Heart left ventricle (tissue), 16 donors: ENCODE data around the gene ZBTB5. TPM values are rescaled to one million over a fixed set of nuclear protein-coding genes. Genes with fewer than 3 reads are reported as not detected.
"Not testable (repeated sequence)": the region's sequence is repeated elsewhere in the genome, so short reads cannot be mapped to it uniquely, and the experiment has no call there.

Source experiments
- ATAC-seq, 4 donors: fragments of 200-7000 bp; cut with Tn5 transposase; one replicate each; pipeline ENCODE4 v1.9.1; 2020 to 2022; ENCODE audit warnings: moderate library complexity in 4 of 4, mild to moderate bottlenecking in 3 of 4, moderate number of reproducible peaks in 1 of 4
- DNase-seq, 5 donors: peaks; one replicate each; pipeline ENCODE4 v3.0.0-alpha.2; 2020
- H3K27ac ChIP-seq, 12 donors: fragments of 200-600 bp; sonication (generic) in 4 of 12; one replicate each; pipeline versions ENCODE4 v1.5.0 to v1.8.0; 2016 to 2022; ENCODE audit warnings: mild to moderate bottlenecking in 2 of 12
- H3K27me3 ChIP-seq, 9 donors: fragments of 200-600 bp; sonication (generic) in 2 of 9; one replicate each; pipeline versions ENCODE4 v1.5.1 to v1.8.0; 2016 to 2022; ENCODE audit warnings: mild to moderate bottlenecking in 3 of 9
- H3K36me3 ChIP-seq, 9 donors: fragments of 200-600 bp; sonication (generic) in 2 of 9; one replicate each; pipeline versions ENCODE4 v1.5.0 to v1.8.0; 2018 to 2022; ENCODE audit warnings: mild to moderate bottlenecking in 2 of 9
- H3K4me1 ChIP-seq, 12 donors: fragments of 200-600 bp; sonication (generic) in 4 of 12; one replicate each; pipeline versions ENCODE4 v1.5.0 to v1.8.0; 2016 to 2022; ENCODE audit warnings: mild to moderate bottlenecking in 3 of 12
- H3K4me3 ChIP-seq, 12 donors: fragments of 200-600 bp; sonication (generic) in 4 of 12; one replicate each; pipeline versions ENCODE4 v1.5.0 to v1.8.0; 2017 to 2022; ENCODE audit warnings: mild to moderate bottlenecking in 9 of 12, moderate library complexity in 4 of 12
- H3K9me3 ChIP-seq, 12 donors: fragments of 200-600 bp; sonication (generic) in 4 of 12; one replicate each; pipeline versions ENCODE4 v1.5.0 to v1.8.0; 2016 to 2022; ENCODE audit warnings: mild to moderate bottlenecking in 1 of 12
- POLR2A ChIP-seq, 2 donors: fragments of 450-650 bp; IDR thresholded peaks; one replicate each; pipeline ENCODE4 v1.6.1; 2017; ENCODE audit warnings: antibody characterized with exemption in 2 of 2, mild to moderate bottlenecking in 2 of 2, moderate library complexity in 2 of 2
- WGBS, 4 donors: extraction: QIAGEN DNeasy Blood & Tissue Kit in 2 of 4; methylation state at CpG; one replicate each; pipeline versions ENCODE4 v1.1.5 to v1.1.7; 2013 to 2018; 5-methylcytosine and 5-hydroxymethylcytosine counted together
- intact Hi-C, 10 donors: fragments of 100-400 bp; cut with DNase I; formaldehyde crosslinking; loops; one replicate each; pipeline versions ENCODE4 v1.11.1 to v1.14.2; 2022
- long read RNA-seq, 3 donors: library from polyadenylated mRNA; unstranded; transcript quantifications; one replicate each; pipeline ENCODE4 v2.0.0, GENCODE V29; 2020 to 2021
- polyA plus RNA-seq, 2 donors: library from polyadenylated mRNA; stranded (reverse); fragments of 200-250 nt; gene quantifications; one replicate each; pipeline ENCODE4 v1.2.3, GENCODE V29; 2013
- total RNA-seq, 9 donors: library from RNA; depleted of rRNA in 2 of 9; stranded (reverse); fragments of >200 nt in 2 of 9; fragmentation: NEBNext Ultra II Directional in 3 of 9; extraction: Animal tissue kit (Norgen Biotek cat#: 25700) in 3 of 9; gene quantifications; one replicate each; pipeline versions ENCODE4 v1.1.0 to v1.2.4, GENCODE V29; 2016 to 2023
- TF ChIP-seq, protein P1 (sequence below), 12 donors: fragments of 200-600 bp; sonication (generic) in 4 of 12; IDR thresholded peaks; one replicate each; pipeline versions ENCODE4 v1.5.0 to v1.8.0; 2018 to 2022; ENCODE audit warnings: antibody characterized with exemption in 12 of 12, mild to moderate bottlenecking in 5 of 12
- donor health status: ischemic (EF 13 %, LVEDD 7.1; RV severe dilation, severe dysfunction).
- donor health status: healthy with polysubstance abuse.
- donor health status: DM: no; HTN: yes; CAD: no.
- donor health status: DM: no; HTN: no; CAD: no.
- donor health status: ischemic (EF 25% LVEDD 6.9; RV normal size, moderate dysfunction).
- donor health status: ischemic (EF 25% LVEDD 5.7; RV mildly dilated, moderate dysfunction).
- donor health status: healthy.
- donor health status: DM: yes; HTN: yes; CAD: no.
- donor health status: ischemic (EF 35%, LVEDD 5.7; RV mildly dilated, moderate dysfunction).
- donor health status: nonischemic (EF 11% LVEDD 7.7; RV severe dilation, severe dysfunction).
- donor health status: DM: yes; HTN: yes; CAD: no.
- donor health status: PGD.
- donor health status: ischemic (EF 29% LVEDD 5.4; RV normal size, mild dysfunction).
- donor health status: nonischemic (EF 23%, LVEDD 6.1; RV moderate dilation, normal function).

ZBTB5 gene
- total RNA-seq (1 to 10 TPM; 5.2 to 8.0 (median 6.3) TPM), polyA plus RNA-seq (1 to 10 TPM; 1.8 to 7.4 TPM)
- long read RNA-seq, donor 1, partial matches to known transcripts: 0 of 3 reads
- long read RNA-seq, donor 1, other reads (novel, unspliced or antisense): 3 of 3 reads
- long read RNA-seq, donor 2, partial matches to known transcripts: 0 of 6 reads
- long read RNA-seq, donor 2, other reads (novel, unspliced or antisense): 6 of 6 reads
- long read RNA-seq, donor 3, partial matches to known transcripts: 0 of 3 reads
- long read RNA-seq, donor 3, other reads (novel, unspliced or antisense): 3 of 3 reads

DNA sequence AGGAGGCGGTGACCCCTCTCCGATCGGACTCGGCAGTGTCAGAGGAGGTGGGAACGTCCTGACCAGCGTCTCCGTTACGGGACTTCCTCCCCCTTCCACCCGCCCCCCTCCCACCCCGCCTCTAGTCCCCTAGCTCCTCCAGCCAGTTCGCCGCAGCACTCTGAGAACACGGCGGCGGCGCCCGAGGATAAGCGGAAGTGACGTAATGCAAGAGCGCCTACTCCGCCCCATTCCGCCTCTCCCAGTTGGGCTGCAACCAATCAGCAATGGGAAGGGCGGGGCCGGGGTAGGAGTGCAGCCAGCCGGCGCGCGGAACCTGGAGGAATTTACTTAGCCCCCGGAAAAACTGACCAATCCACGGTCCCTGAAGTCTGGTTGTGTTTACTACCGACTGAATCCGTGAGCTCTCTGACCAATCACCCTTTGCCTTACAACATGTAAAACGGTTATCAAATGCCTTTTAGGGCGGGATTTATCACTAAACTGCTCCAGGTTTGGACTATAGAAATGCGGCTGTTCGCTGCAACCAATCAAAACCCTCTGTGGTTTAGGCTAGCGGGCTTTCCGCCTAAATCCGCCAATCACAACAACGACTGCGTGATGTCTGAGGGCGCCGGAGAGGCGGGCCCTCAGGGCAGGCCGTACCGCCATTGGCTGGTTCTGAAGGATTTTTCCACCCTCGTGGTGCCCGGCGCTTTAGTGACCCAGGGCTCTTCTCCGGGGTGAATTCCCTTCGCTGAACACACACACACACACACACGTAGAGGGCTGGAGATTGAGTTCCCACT lies at the start of gene ZBTB5:
ZBTB5 (minus strand) TSS at position 202 of the 788 bp plus-strand sequence. CDS start 22,899 bp downstream, outside the sequence.
- H3K27ac ChIP-seq: peak within 1 kb of the TSS; percentile 86 to 99 (median 97)
- H3K9me3 ChIP-seq: no peaks in the 10 kb centered on the region
- intact Hi-C loops: loop anchor here in 8 of 10 donors (1.0 to 5.0 kb wide), 8 partner anchors 19 to 927 kb away; partner anchors contain the start of genes GRHPR (in 4 of the 8), POLR1E (in 3 of the 8), TOMM5 (in 2 of the 8) and ALDH1B1 (in 1 of the 8)
- peaks cover 0 to 40% (median 25%) of the 10 kb centered on the region in 12 donors for H3K4me1 ChIP-seq
- TF ChIP-seq POLR2A (IDR thresholded peaks at IDR 0.05): peak in 1 of 2 donors; percentile 92
- TF ChIP-seq, protein P1, sequence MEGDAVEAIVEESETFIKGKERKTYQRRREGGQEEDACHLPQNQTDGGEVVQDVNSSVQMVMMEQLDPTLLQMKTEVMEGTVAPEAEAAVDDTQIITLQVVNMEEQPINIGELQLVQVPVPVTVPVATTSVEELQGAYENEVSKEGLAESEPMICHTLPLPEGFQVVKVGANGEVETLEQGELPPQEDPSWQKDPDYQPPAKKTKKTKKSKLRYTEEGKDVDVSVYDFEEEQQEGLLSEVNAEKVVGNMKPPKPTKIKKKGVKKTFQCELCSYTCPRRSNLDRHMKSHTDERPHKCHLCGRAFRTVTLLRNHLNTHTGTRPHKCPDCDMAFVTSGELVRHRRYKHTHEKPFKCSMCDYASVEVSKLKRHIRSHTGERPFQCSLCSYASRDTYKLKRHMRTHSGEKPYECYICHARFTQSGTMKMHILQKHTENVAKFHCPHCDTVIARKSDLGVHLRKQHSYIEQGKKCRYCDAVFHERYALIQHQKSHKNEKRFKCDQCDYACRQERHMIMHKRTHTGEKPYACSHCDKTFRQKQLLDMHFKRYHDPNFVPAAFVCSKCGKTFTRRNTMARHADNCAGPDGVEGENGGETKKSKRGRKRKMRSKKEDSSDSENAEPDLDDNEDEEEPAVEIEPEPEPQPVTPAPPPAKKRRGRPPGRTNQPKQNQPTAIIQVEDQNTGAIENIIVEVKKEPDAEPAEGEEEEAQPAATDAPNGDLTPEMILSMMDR (IDR thresholded peaks at IDR 0.05): no peak
- no peaks in the 10 kb centered on the region for H3K36me3 ChIP-seq
- H3K27me3 ChIP-seq: no peaks in the 10 kb centered on the region
- ATAC-seq (peak; percentile 89 to 93 (median 92)), DNase-seq (peak; percentile 99 to 100 (median 99))
- H3K4me3 ChIP-seq: peak within 1 kb of the TSS; percentile 68 to 99 (median 92)
- WGBS, 4 donors: 0 to 1% (median 0%) methylated on average over 35 to 52 of the region's 52 CpGs

GRCh38 chr9:37514999-37515398 lies 49.7 kb upstream of the ZBTB5 start:
- ATAC-seq (no peak), DNase-seq (no peak)
- WGBS, 4 donors: 93 to 97% (median 95%) methylated on average over 7 of the region's 7 CpGs
- H3K27ac ChIP-seq: no peak overlapping the region
- H3K36me3 ChIP-seq: peaks cover 0 to 54% (median 28%) of the 10 kb centered on the region in 9 donors
- no peak overlapping the region for H3K4me3 ChIP-seq
- no peaks in the 10 kb centered on the region for H3K9me3 ChIP-seq
- intact Hi-C loops: no loop called here
- TF ChIP-seq, protein P1 (IDR thresholded peaks at IDR 0.05): no peak
- TF ChIP-seq POLR2A (IDR thresholded peaks at IDR 0.05): no peak
- no peaks in the 10 kb centered on the region for H3K27me3 ChIP-seq
- H3K4me1 ChIP-seq: no peaks in the 10 kb centered on the region

- H3K27me3 ChIP-seq, H3K4me3 ChIP-seq, ATAC-seq, H3K27ac ChIP-seq, DNase-seq, H3K4me1 ChIP-seq, H3K9me3 ChIP-seq, intact Hi-C loops: not testable (repeated sequence)
- H3K36me3 ChIP-seq: peaks cover 0 to 54% (median 28%) of the 10 kb centered on the region in 9 donors
- WGBS, 4 donors: 93 to 98% (median 96%) methylated on average over 10 of the region's 10 CpGs
Observed at GRCh38 chr9:37514415-37514814, 49.2 kb upstream of the ZBTB5 start.

- H3K36me3 ChIP-seq: peaks cover 0 to 61% (median 19%) of the 10 kb centered on the region in 9 donors
- no peak overlapping the region for H3K27ac ChIP-seq
- 77 to 91% (median 81%) methylated on average over 12 of the region's 12 CpGs for WGBS, 4 donors
- no peaks in the 10 kb centered on the region for H3K9me3 ChIP-seq
- intact Hi-C loops: no loop called here
- ATAC-seq: no peak
- H3K4me3 ChIP-seq: no peak overlapping the region
- no peak for DNase-seq
- no peaks in the 10 kb centered on the region for H3K4me1 ChIP-seq
- no peak for TF ChIP-seq POLR2A (IDR thresholded peaks at IDR 0.05)
- TF ChIP-seq, protein P1 (IDR thresholded peaks at IDR 0.05): no peak
- no peaks in the 10 kb centered on the region for H3K27me3 ChIP-seq
Observed at GRCh38 chr9:37512437-37512836, 47.2 kb upstream of the ZBTB5 start.
